Mammary epithelial cell (primary cell): ENCODE data around the gene EXOC6B.

Experiments used
- EZH2 ChIP-seq: IDR thresholded peaks from 2 replicates; pipeline ENCODE4 v1.6.1; 2012; ENCODE audit warnings: low read length, inconsistent platforms, borderline replicate concordance
- TF ChIP-seq, protein P1 (sequence below), 2 donors: IDR thresholded peaks in 1 of 2; conservative IDR thresholded peaks in 1 of 2; 2 replicates each; pipeline ENCODE4 v1.5.1; 2011 to 2012; ENCODE audit warnings: inconsistent platforms in 2 of 2, low read length in 2 of 2, mild to moderate bottlenecking in 2 of 2, control low read depth in 1 of 2, low read depth in 1 of 2; ENCODE audit not compliant: insufficient read depth in 1 of 2; ENCODE audit errors: extremely low read depth in 1 of 2

DNA sequence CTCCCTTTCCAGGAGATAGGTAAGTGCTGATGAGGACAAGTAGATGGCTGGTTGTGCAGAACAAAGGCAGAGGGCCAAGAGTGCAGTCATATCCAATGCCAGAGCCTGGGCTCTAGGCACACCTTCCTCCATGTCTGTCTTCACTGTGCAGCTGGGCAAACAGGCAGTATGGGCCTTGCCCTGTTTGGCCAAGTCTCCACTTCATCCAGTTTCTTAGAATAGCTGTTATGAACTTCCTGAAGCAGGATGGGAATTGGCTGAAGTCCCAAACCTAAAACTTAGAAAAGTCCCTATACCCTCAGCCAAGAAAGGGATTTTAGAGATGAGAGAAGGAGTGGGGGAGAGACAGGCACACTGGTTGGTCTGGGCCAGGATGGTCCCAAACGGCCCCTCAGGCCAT is 640.6 kb downstream of the EXOC6B start:
- TF ChIP-seq, protein P1, sequence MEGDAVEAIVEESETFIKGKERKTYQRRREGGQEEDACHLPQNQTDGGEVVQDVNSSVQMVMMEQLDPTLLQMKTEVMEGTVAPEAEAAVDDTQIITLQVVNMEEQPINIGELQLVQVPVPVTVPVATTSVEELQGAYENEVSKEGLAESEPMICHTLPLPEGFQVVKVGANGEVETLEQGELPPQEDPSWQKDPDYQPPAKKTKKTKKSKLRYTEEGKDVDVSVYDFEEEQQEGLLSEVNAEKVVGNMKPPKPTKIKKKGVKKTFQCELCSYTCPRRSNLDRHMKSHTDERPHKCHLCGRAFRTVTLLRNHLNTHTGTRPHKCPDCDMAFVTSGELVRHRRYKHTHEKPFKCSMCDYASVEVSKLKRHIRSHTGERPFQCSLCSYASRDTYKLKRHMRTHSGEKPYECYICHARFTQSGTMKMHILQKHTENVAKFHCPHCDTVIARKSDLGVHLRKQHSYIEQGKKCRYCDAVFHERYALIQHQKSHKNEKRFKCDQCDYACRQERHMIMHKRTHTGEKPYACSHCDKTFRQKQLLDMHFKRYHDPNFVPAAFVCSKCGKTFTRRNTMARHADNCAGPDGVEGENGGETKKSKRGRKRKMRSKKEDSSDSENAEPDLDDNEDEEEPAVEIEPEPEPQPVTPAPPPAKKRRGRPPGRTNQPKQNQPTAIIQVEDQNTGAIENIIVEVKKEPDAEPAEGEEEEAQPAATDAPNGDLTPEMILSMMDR (conservative IDR thresholded peaks at IDR 0.05 in 1 of 2, IDR thresholded peaks at IDR 0.05 in 1 of 2; ENCODE audit: extremely low read depth in 1 of 2, insufficient read depth in 1 of 2, low read depth in 1 of 2, low read length in 2 of 2) = no peak
- TF ChIP-seq EZH2 = no peak
